Fibroblast of the aortic adventitia (primary cell): ENCODE results near the gene SQSTM1. TPM values are rescaled to one million over a fixed set of nuclear protein-coding genes. Genes with fewer than 3 reads are reported as not detected.
"Not testable (repeated sequence)": the region's sequence is repeated elsewhere in the genome, so short reads cannot be mapped to it uniquely, and the experiment has no call there.

Source experiments
- DNase-seq: peaks from one replicate; pipeline ENCODE4 v3.0.0-alpha.2; 2010; ENCODE audit warnings: low read depth
- H3K4me3 ChIP-seq: 2 replicates; pipeline ENCODE4 v1.5.1; 2011; ENCODE audit warnings: low read depth, mild to moderate bottlenecking, control low read depth, low read length, moderate library complexity
- total RNA-seq: library from RNA; depleted of rRNA; stranded (reverse); fragments of >200 nt; gene quantifications from 2 replicates; pipeline ENCODE4 v1.2.3, GENCODE V29; 2012; ENCODE audit warnings: low replicate concordance
- TF ChIP-seq, protein P1 (sequence below): IDR thresholded peaks from 2 replicates; pipeline ENCODE4 v1.5.1; 2011; ENCODE audit warnings: mild to moderate bottlenecking, low read length, control low read depth, inconsistent platforms; ENCODE audit not compliant: insufficient read depth

Gene SQSTM1
- total RNA-seq, 1 donor, result 596 TPM

DNA sequence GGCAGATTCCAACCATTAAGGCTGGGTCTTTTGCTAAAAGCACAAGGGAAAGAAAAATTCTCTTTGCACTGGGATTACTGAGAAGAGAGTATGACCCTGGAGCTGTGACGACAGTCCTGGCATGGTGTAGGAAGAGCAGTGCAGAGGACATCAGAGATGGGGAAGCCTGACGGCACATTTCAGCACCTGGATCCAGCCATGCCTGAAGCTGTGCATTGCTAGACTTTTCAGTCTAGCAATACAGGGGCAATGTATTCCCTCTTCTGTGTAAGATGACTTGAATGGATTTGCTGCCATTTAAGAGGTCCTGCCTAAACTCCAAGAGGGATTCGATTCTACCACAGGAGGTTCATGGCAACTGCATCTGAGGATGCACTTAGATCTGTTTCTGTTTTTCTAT lies 50.2 kb downstream of the SQSTM1 start:
- TF ChIP-seq, protein P1, sequence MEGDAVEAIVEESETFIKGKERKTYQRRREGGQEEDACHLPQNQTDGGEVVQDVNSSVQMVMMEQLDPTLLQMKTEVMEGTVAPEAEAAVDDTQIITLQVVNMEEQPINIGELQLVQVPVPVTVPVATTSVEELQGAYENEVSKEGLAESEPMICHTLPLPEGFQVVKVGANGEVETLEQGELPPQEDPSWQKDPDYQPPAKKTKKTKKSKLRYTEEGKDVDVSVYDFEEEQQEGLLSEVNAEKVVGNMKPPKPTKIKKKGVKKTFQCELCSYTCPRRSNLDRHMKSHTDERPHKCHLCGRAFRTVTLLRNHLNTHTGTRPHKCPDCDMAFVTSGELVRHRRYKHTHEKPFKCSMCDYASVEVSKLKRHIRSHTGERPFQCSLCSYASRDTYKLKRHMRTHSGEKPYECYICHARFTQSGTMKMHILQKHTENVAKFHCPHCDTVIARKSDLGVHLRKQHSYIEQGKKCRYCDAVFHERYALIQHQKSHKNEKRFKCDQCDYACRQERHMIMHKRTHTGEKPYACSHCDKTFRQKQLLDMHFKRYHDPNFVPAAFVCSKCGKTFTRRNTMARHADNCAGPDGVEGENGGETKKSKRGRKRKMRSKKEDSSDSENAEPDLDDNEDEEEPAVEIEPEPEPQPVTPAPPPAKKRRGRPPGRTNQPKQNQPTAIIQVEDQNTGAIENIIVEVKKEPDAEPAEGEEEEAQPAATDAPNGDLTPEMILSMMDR, result no peak
- no peak for DNase-seq
- H3K4me3 ChIP-seq, result no peak overlapping the region

DNA sequence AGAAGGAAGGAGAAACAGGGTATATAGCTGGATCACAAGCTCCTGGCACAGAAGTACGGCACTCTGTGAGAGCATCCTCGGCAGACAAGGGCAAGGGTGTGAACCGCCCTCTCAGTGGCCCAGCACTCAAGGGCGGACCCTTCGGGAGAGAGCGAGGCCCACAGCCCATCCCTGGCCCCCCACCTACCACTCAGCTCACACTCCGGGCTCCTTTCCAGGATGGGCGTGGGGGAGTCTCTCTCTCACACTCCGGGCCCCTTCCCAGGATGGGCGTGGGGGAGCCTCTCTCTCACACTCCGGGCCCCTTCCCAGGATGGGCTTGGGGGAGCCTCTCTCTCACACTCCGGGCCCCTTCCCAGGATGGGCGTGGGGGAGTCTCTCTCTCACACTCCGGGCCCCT lies 50.8 kb downstream of the SQSTM1 start:
- DNase-seq, H3K4me3 ChIP-seq: not testable (repeated sequence)

DNA sequence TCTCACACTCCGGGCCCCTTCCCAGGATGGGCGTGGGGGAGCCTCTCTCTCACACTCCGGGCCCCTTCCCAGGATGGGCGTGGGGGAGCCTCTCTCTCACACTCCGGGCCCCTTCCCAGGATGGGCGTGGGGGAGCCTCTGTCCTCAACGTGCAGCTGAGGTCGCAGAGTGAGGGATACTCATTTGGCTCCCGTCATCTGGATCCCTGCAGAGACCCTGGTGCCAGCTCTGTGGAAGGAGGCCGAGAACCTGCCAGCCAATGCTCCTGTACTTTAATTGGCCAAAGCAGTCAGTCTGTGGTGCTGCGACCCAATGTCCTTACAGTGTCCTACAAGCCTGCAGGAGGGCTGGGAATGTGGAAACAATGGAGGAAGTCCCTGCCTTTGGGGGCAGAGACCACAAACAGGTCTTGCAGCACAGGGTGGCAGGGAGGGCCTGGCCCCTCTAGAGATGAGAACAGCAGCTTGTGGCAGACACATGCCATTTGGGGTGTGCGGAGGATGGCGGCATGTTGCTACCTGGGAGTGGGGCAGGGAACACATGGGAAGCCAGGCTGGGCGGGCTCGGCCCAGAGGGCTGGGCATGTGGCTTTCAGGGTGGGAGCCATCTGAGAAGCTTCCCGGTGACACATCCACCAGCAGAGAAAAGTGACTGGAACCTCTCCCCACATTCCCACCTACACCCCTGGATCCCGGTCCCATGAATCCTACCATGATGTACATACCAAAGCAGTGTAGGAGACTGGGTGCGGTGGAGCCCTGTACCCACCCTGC lies 51.5 kb downstream of the SQSTM1 start:
- TF ChIP-seq, protein P1, result no peak
- DNase-seq, result no peak
- no peak overlapping the region for H3K4me3 ChIP-seq

DNA sequence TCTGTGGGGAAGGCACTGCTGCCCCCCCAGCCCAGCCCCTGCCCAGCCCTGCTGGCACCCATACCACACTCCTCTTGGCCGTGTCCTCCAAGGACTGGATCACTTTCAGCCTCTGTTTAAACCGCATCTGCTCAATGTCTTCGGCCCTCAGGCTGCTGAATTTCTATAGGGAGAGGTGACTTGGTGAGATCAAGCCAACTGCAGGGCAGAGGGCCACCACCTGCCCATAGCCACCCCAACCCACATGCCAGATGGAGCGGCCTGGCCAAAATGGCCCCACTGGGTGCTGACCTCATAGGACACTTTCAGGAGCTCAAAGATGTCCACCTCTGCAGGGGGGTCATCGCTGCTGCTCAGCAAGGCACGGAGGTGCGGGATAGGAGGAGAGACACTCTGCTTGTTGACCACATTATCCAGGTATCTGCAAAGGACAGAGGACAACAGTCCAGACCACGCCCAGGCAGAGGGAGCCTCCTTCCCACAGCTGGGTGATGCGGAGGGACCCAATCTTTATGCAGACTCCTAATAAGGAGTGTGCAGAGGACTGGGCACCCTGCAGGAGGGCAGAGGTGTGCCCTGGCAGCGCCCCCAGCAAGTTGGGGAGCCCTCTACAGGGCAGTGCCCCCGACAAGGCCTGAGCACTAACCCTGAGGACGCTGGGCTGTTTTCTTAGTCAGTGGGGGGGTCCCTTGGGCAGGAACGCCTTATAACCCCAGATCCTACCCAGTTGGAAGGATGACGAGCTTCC lies 52.3 kb downstream of the SQSTM1 start:
- DNase-seq, result no peak
- H3K4me3 ChIP-seq, result no peak overlapping the region
- TF ChIP-seq, protein P1, result no peak

DNA sequence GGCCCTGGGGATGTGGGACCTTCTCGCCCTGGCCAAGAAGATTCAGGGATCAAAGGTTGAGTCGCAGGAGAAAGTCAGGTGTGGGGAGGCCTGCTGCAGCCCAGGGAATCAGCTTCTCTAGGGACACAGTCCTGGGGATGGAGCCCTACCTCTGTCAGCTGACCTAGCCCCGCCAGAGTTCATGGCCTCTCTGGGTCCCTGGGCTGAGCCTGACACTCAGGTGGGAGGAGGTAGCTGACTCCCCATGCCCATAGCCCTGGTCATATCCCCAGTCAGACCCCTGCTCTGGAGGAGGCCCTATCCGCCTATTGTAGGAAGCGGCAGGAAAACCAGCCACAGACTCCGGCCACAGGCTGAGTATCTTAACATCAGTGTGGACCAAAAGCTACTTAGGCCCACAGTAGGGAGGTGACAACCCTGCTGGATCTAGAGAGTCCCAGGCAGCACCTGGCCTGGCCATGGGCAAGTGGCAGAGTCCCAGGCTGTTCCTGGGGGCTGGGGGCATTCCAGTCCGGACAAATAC lies 52.9 kb downstream of the SQSTM1 start:
- no peak for DNase-seq
- no peak overlapping the region for H3K4me3 ChIP-seq
- TF ChIP-seq, protein P1, result no peak

DNA sequence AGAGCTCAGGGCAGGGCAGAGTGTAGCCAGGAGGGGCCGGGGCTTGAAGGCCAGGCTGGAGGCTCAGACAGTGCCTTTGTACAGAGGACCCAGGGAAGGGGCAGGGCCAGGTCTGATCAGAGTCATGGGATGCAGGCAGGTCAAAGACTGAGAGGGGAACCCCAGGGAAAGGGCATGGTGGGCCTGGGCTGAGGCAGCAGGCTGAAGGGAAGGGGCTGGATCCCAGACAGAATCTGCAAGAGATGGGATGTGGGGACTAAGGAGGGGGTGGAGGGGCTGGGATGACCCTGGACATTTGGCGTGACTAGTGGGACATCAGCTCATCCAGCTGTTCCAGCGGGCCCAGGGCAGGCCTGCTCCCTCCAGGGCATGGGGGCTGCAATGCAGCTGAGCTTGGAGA lies 53.4 kb downstream of the SQSTM1 start:
- no peak for DNase-seq
- H3K4me3 ChIP-seq, result no peak overlapping the region
- TF ChIP-seq, protein P1, result no peak
